HG03175 (cell line): ENCODE results near the gene KIAA2012.

Experiments used
- ATAC-seq: cut with Tn5 transposase; IDR thresholded peaks from one replicate; pipeline ENCODE4 v1.9.1; 2021; ENCODE audit warnings: mild to moderate bottlenecking, moderate library complexity; ENCODE audit not compliant: unreplicated experiment

Gene KIAA2012

DNA sequence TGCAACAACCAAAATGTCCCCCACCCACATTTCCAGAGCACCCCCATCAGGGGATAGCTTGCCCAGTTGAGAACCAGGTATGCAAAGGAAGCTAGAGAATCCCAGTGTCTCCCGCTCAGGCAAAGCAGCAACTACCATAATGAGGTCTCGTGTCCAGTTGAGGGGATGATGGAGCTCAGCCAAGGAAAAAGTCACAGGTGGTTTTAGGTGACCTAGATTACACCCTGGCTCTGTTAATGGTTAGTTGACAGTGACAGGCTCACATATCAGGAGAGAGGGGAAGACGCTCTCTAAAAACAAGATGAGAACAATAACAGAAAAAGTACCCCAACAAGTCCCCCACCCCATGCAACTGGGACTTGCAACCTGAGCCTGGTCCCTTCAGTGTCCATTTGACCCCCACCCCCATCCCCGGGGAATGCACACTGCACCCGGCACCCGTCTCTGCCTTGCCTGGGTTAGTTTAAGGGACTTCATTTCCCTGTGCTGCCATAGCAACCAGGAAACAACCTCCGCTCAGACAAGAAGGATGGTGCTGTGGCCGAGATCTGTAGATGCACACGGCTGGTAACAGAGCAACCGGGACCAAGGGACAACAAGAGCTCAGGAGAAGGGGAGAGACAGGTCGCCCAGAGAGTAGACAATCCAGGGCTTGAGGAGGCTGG is at the start of gene KIAA2012:
TSS of gene KIAA2012 (plus strand) at position 519 of the 665 bp plus-strand sequence. CDS start 373 bp downstream, outside the sequence.
- no peak for ATAC-seq

DNA sequence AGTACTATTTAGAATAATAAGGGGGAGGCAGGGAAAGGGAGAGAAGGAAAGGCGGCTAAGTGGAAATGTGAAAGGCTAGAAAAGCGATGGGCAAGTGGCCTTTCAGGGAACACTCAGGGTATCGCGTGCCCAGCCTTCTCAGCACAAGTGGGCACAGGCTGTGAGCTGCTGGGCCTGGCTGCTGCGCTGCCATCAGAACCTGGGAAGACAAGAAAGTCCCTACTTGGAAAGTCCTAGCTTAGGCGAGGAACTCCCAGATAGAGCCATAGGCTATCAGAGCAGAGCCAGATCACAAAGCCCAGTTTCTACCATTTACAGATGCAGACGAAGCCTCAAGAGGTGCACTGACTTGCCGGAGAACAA is 49.2 kb upstream of the KIAA2012 start:
- ATAC-seq = no peak

DNA sequence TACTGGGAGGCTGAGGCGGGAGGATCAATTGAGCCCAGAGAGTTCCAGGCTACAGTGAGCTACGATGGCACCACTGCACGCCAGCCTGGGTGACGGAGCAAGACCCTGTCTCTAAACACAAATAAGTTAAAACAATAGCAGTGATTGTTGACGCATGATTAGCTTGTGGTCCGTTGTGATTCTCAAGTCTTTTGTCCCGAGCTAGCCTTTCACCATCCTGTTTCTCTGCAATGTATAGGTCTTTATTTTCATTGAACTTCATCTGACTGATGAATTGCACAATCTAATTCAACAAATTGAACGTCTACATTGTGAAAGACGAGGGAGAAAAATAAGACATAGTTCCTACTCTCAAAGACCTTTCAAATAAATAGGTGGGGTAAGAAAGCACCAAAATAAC is 48.2 kb upstream of the KIAA2012 start:
- ATAC-seq = no peak

DNA sequence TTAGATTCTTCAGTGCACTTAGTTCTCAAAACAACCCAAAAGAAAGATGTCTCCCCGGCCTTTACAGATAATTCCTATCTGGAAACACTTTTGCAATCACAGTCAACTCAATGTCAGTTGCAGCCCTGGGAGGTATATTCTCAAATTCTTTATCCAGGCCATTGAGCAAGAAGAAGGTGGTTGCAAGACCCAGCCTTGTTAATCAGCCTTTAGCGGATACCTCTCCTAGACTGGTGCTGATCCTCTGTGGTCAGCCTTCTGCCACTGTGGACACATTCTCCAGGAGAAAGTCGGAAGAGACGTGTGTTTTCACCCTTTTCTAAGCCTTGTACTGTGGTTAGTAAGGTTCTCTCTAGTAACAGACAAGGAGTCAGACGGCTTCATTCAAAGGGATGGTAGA is 47.2 kb upstream of the KIAA2012 start:
- ATAC-seq = no peak

DNA sequence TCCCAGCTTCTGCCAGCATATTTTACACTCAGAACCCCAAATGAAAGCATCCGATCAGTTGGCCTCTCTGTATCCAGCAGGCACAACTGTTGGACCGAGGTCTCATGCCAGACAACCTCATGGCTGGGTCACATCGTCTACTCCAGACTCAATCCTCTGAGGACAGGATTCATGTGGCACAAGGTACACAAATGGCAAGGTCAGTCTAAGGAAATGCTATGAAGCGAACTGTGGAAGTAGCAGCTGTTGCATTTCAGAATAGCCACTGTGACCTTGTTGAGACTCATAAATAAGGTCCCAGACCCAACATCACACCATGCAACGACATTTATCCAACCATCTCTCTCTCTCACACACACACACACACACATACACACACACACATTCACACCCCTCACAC is 46.5 kb upstream of the KIAA2012 start:
- no peak for ATAC-seq

DNA sequence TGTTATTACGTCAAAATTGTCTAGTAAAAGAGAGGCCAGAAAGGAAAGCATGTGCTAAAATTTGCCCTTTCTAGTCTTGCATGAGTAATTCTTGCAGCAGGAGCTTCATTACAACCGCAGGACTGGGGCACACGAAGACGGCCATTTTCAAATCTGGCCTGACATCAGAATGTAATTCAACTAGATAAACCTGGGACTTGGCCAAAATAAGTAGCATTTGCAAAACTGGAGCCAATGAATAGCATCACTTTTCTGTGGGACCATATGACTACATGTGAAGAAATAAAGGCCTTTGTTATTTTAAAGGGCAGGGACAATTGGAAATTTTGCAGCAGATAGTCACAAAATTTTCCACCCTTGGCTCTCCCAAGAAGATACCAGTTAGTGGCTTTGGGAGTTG is 42.4 kb upstream of the KIAA2012 start:
- no peak for ATAC-seq

DNA sequence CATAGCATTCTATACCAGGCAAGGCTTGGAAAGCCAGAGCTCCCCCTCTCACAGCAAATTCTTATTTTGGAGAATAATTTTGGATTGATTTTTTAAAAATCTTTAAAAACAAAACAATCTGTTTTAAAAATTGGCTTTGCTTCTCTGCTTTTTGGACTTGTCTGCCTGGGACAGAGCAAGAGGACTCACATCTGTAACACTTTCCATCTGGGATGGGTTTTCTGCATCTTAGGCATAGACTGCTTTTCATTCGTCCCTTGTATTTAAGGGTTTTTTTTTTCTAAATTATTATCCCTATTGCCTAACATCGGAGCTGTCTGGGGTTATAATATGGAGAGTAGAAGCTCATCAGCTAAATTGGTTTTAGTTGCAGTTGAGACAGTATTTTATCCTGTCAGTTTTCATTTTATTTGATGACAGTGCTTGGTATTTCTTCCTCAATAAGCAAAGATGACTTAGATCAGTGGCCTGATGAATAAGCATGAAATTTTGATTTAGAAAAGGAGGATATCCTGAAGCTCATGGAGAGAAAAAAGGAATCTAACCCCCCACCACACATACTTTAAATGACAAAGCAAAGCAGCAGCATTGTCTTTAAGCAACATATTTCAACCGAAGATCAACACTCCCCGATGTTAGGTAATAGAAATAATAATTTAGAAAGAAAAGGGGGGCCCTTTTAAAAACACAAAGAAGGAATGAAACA is 41.7 kb upstream of the KIAA2012 start:
- ATAC-seq = no peak

DNA sequence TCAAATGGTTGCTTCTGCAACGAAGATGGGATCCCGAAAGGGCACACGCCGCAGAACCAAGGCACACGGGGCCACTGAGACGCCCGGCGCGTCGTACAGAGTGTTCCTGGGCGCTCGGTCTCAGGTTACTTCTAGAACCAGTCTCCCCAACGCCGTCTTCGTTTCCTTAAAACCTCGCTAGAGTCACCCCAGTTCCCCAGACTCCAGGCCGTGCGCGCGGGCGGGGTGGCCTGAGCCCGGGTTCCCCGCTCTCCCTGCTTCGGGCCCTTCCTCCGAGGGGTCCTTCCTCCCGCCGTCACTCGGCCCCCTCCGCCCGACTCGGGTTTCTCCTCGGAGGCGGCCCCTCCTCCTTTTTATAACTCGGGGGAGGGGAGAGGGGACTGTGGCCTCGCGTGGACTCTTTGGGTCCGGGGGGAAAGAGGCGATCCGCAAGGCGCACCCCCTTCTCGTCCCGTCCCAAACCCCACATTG is 40.2 kb upstream of the KIAA2012 start:
- peak; percentile 10 for ATAC-seq

DNA sequence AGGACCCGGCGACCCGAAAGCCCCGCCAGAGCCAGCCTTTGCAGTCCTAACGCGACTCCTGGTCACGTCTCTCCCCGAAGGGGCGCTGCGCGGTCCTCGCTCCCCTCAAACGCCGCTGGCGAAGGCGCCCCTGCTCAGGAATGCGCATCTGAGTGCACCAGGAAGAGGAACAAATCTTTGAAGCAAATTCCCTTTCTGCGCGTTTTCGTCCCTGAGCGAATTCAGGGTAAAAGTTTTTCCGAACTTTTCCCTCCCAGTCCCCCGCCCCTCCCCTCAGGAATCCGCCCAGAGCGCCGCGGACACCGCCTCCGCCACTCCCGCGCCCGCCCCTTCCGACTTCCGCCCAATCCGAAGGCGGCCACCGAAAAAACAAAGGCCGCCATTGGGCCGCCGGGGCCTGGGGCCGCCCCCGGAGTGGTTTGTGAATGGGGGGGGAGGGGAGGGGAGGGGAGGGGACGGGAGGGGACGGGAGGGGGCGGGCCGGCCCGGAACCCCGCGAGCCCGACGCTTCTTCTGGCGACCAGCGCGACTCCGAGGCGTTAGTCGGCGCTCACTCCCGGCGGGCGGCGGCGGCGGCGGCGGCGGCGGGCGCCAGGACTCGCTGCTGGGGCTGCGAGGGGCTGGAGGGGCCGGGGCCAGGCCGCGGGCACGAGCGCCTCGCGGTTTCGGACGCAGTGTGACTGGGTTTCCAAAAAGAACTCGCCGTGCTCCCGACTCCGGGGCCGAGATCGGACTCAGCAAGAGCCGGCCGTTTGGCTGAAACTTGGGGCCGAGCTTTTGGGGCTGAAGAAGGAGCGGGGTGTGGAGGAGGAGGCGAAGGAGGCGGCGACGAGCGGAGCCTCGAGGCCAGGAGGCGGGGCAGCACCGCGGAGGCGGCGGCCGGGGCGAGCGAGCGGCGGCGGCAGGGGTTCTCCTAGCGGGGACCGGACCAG is 39.5 kb upstream of the KIAA2012 start, which contains the start of gene FZD7:
TSS of gene FZD7 (plus strand) at position 539 of the 932 bp plus-strand sequence. CDS start 793 bp downstream, outside the sequence.
- peak; percentile 81 for ATAC-seq

DNA sequence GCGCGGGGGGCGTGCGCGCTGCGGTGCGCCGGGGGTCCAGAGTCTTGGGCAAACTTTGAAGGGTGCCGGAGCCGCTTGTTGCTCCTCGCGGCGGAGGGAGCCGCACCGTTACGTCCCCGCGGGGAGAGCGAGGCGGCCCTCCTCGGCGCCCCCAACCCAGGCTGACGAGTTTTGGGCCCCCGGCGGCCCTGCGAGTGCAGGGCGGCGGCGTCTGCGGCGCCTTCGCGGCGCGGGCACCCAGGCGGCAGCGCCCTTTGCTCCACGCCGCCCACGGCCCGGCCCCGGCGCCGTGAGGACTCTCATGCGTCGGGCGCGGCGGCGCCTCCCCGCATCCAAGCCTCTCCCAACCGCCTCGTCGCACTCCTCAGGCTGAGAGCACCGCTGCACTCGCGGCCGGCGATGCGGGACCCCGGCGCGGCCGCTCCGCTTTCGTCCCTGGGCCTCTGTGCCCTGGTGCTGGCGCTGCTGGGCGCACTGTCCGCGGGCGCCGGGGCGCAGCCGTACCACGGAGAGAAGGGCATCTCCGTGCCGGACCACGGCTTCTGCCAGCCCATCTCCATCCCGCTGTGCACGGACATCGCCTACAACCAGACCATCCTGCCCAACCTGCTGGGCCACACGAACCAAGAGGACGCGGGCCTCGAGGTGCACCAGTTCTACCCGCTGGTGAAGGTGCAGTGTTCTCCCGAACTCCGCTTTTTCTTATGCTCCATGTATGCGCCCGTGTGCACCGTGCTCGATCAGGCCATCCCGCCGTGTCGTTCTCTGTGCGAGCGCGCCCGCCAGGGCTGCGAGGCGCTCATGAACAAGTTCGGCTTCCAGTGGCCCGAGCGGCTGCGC is 38.6 kb upstream of the KIAA2012 start:
- ATAC-seq = peak; percentile 7

DNA sequence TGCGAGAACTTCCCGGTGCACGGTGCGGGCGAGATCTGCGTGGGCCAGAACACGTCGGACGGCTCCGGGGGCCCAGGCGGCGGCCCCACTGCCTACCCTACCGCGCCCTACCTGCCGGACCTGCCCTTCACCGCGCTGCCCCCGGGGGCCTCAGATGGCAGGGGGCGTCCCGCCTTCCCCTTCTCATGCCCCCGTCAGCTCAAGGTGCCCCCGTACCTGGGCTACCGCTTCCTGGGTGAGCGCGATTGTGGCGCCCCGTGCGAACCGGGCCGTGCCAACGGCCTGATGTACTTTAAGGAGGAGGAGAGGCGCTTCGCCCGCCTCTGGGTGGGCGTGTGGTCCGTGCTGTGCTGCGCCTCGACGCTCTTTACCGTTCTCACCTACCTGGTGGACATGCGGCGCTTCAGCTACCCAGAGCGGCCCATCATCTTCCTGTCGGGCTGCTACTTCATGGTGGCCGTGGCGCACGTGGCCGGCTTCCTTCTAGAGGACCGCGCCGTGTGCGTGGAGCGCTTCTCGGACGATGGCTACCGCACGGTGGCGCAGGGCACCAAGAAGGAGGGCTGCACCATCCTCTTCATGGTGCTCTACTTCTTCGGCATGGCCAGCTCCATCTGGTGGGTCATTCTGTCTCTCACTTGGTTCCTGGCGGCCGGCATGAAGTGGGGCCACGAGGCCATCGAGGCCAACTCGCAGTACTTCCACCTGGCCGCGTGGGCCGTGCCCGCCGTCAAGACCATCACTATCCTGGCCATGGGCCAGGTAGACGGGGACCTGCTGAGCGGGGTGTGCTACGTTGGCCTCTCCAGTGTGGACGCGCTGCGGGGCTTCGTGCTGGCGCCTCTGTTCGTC is 37.7 kb upstream of the KIAA2012 start:
- ATAC-seq = no peak

DNA sequence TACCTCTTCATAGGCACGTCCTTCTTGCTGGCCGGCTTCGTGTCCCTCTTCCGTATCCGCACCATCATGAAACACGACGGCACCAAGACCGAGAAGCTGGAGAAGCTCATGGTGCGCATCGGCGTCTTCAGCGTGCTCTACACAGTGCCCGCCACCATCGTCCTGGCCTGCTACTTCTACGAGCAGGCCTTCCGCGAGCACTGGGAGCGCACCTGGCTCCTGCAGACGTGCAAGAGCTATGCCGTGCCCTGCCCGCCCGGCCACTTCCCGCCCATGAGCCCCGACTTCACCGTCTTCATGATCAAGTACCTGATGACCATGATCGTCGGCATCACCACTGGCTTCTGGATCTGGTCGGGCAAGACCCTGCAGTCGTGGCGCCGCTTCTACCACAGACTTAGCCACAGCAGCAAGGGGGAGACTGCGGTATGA is 37.1 kb upstream of the KIAA2012 start:
- no peak for ATAC-seq

DNA sequence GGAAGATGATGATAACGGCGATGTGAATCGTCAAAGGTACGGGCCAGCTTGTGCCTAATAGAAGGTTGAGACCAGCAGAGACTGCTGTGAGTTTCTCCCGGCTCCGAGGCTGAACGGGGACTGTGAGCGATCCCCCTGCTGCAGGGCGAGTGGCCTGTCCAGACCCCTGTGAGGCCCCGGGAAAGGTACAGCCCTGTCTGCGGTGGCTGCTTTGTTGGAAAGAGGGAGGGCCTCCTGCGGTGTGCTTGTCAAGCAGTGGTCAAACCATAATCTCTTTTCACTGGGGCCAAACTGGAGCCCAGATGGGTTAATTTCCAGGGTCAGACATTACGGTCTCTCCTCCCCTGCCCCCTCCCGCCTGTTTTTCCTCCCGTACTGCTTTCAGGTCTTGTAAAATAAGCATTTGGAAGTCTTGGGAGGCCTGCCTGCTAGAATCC is 36.4 kb upstream of the KIAA2012 start:
- ATAC-seq = no peak

DNA sequence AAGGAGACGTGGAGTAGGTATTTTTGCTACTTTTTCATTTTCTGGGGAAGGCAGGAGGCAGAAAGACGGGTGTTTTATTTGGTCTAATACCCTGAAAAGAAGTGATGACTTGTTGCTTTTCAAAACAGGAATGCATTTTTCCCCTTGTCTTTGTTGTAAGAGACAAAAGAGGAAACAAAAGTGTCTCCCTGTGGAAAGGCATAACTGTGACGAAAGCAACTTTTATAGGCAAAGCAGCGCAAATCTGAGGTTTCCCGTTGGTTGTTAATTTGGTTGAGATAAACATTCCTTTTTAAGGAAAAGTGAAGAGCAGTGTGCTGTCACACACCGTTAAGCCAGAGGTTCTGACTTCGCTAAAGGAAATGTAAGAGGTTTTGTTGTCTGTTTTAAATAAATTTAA is 36.0 kb upstream of the KIAA2012 start:
- no peak for ATAC-seq

DNA sequence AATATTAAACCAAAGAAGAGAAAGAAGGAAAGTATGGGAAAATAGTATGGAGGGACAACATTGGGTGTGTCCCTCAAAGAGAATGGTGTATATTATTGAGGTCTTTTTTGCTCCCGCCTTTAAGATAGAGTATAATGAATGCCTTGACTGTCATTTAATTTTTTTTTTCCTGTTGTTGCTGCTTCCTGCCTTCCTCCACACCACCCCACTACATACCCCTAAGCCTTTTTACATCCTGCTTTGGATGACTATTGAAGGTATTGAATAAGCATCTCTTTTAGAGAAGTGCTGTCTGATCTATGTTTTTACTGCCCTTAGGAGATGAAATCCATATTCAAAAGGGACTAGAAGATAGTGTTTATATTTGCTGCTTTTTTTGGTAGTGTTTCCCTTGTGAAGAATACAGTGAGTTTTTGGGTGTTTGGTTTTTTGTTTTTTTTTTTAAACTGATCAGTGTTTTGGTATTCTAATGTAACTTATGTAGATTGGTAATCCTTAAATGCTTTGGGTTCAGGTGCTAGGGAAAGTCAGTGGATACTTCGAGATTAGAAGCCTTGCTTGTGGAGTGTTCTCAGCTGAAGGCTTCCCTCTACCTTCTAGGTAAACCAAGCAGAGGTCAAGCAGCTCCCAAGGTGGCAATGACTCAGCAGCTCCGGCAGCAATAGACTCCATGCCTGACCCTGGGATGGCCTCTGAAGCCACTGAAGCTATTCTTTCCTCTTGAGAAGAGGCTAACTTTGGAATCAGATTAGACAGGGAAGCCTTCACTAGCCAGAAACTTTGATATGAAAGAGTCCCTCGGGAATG is 34.4 kb upstream of the KIAA2012 start:
- ATAC-seq = no peak

DNA sequence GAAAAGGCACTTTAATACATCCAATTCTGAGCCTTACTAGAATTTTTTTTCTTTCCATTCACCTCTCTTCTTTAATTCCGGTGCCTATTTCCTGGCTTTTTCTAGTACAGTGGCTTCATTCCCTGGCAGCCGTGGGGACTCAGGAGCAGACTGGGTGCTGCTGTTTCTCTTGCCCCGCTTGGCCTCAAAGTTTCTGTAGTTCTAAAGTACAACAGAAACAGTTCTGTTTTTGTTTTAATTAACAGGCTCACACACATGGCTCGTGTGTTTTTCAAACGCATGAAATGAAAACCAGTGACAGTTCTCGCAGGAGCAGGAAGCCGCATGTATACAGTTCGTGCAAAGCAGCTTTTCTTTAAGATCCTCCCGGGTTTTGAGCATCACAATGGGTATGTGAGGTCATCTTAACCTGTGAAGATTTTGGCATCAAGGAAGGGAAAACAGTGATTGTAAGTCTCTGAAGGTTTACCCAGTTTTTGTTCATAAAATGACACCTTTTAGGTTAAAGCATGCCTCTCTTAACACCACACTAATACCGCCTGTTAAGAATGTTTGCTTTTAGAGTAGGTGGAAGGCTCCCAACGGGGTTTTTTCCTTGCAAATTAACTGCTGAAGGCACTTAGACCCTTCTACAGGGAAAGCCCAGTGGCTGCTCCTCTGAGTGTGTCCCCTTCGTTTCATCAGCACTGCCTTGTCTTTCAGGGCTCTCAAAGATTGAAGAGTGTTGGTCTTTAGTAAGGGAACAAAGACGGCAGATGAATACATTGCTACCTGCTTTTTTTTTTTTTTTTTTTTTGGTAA is 33.6 kb upstream of the KIAA2012 start:
- ATAC-seq = no peak

DNA sequence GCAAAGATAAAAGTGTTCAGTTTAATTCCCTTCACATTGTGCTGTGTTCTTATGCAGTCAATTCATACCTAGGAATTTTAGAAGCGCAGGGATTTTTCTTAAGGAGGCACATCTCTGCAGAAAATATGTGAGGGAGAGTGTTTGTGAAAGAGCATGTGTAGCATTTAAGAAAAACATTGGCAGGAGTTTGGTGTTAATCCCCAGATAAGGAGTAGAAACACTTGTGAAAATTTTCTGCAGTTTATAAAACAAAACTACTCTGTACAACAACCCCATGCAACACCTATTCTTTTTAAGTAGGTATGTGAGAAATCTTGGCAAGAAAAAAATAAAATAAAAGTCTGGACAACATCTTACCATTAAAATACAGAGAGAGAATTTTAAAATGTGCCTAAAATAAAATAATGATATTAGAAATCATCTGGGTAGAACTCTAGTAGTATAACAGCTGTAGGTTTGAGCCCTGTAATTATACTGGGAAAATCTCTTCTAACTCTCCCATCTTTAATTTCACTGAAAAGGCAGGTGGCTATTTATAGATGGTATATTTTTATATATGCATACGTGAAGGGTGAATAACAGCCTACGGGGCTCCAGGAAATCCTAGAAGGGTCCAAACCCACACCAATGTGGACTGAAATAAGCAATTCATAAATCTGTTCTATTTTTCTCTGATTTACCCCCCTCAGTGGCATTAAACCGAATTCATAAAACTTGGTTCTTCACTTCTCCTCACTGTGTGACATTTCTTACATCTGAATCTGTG is 32.8 kb upstream of the KIAA2012 start:
- no peak for ATAC-seq
